HG02970 (cell line): ENCODE data around the gene GPR142.

ENCODE experiments used
- ATAC-seq: cut with Tn5 transposase; IDR thresholded peaks from one replicate; pipeline ENCODE4 v1.9.1; 2021; ENCODE audit warnings: mild to moderate bottlenecking, moderate library complexity, moderate number of reproducible peaks; ENCODE audit not compliant: unreplicated experiment, low FRiP score

GPR142 gene

GRCh38 chr17:74417178-74418045 lies 50.1 kb downstream of the GPR142 start:
- ATAC-seq, result peak; percentile 57

GRCh38 chr17:74419928-74420411 lies 52.7 kb downstream of the GPR142 start:
- no peak for ATAC-seq
